CD4-positive, alpha-beta T cell (primary cell): ENCODE data around the gene RXRA. TPM values are rescaled to one million over a fixed set of nuclear protein-coding genes. Genes with fewer than 3 reads are reported as not detected.

Experiments
- ATAC-seq: fragments of 200-7000 bp; cut with Tn5 transposase; one replicate; pipeline ENCODE4 v1.10.0; 2022; ENCODE audit warnings: mild to moderate bottlenecking; ENCODE audit not compliant: poor library complexity
- CTCF ChIA-PET: fragments of 350-600 bp; sonication (Branson Sonifier 250); formaldehyde crosslinking; loops from one replicate; lab custom pipeline; 2021; ENCODE audit warnings: antibody characterized with exemption, inconsistent platforms; lab: Charles Lee
- POLR2A ChIA-PET: fragments of 350-600 bp; sonication (Branson Sonifier 250); formaldehyde crosslinking; loops from one replicate; lab custom pipeline; 2021; ENCODE audit warnings: antibody characterized with exemption, inconsistent platforms; lab: Charles Lee
- DNase-seq, 14 experiments: peaks; one replicate each; pipeline ENCODE4 v3.0.0-alpha.2; 2013 to 2020; ENCODE audit warnings: mixed read lengths in 2 of 14
- H3K27ac ChIP-seq, 2 donors: one replicate each; pipeline versions ENCODE4 v1.5.1 to v1.7.0; 2013; ENCODE audit warnings: low read length in 2 of 2, low read depth in 1 of 2, mild to moderate bottlenecking in 1 of 2
- H3K27me3 ChIP-seq, 2 experiments: 1 replicate in 1 of 2; 2 replicates in 1 of 2; pipeline versions ENCODE4 v1.6.1 to v1.7.0; 2013; ENCODE audit warnings: low read length in 2 of 2, control low read depth in 1 of 2, mild to moderate bottlenecking in 1 of 2, moderate library complexity in 1 of 2; ENCODE audit not compliant: insufficient read depth in 2 of 2, control insufficient read depth in 1 of 2
- H3K36me3 ChIP-seq: one replicate; pipeline ENCODE4 v1.6.1; 2013; ENCODE audit warnings: low read length, control low read depth; ENCODE audit not compliant: insufficient read depth
- H3K4me1 ChIP-seq: one replicate; pipeline ENCODE4 v1.6.1; 2013; ENCODE audit warnings: low read length, control low read depth; ENCODE audit not compliant: insufficient read depth
- H3K4me3 ChIP-seq: one replicate; pipeline ENCODE4 v1.5.1; 2013; ENCODE audit warnings: mild to moderate bottlenecking, low read length, moderate library complexity
- H3K9me3 ChIP-seq, 2 experiments: 1 replicate in 1 of 2; 2 replicates in 1 of 2; pipeline versions ENCODE4 v1.6.1 to v1.7.0; 2013; ENCODE audit warnings: low read length in 2 of 2, mild to moderate bottlenecking in 2 of 2, control low read depth in 1 of 2, moderate library complexity in 1 of 2; ENCODE audit not compliant: control insufficient read depth in 1 of 2, insufficient read depth in 1 of 2
- H3K27ac Mint-ChIP-seq: one replicate; pipeline ENCODE4 v1.8.0; 2020; ENCODE audit warnings: mixed read lengths
- H3K27me3 Mint-ChIP-seq: one replicate; pipeline ENCODE4 v1.8.0; 2021; ENCODE audit warnings: mixed read lengths
- H3K36me3 Mint-ChIP-seq: one replicate; pipeline ENCODE4 v1.8.0; 2021; ENCODE audit warnings: low read depth, mixed read lengths
- H3K4me1 Mint-ChIP-seq: one replicate; pipeline ENCODE4 v1.8.0; 2021; ENCODE audit warnings: low read depth, mixed read lengths
- H3K4me3 Mint-ChIP-seq: one replicate; pipeline ENCODE4 v1.8.0; 2020; ENCODE audit warnings: mild to moderate bottlenecking, mixed read lengths
- H3K9me3 Mint-ChIP-seq: one replicate; pipeline ENCODE4 v1.8.0; 2020; ENCODE audit warnings: mixed read lengths
- CTCF ChIP-seq: fragments of 200-600 bp; IDR thresholded peaks from one replicate; pipeline ENCODE4 v1.8.0; 2022; ENCODE audit warnings: antibody characterized with exemption, mild to moderate bottlenecking
- intact Hi-C, 2 experiments: fragments of 100-400 bp; cut with DNase I in 1 of 2; cut with micrococcal nuclease in 1 of 2; formaldehyde crosslinking; loops; one replicate each; pipeline versions ENCODE4 v1.15.1 to v1.9.0; 2023 to 2025; cut with DNase I, micrococcal nuclease
- total RNA-seq, 174 experiments: library from RNA in 2 of 174; stranded (reverse) in 2 of 174; gene quantifications; one replicate each; pipeline ENCODE4 v1.2.3 and lab custom pipeline; 2021 to 2026

The RXRA gene
- total RNA-seq, 2 experiments from 2014 or later, result 7.3 to 8.4 TPM

- ChIA-PET POLR2A (no interaction called here), CTCF (no interaction called here)
- Histone ChIP-seq H3K9me3 (no peaks in the 10 kb centered on the region), H3K27ac (no peak overlapping the region), H3K36me3 (no peaks in the 10 kb centered on the region), H3K27me3 (no peaks in the 10 kb centered on the region), H3K4me3 (no peak overlapping the region), H3K4me1 (peaks cover 7% of the 10 kb centered on the region)
- DNase-seq (no peak), ATAC-seq (no peak)
- intact Hi-C loops, result no loop called here
- Mint-ChIP-seq H3K36me3 (no peaks in the 10 kb centered on the region), H3K4me3 (no peak overlapping the region), H3K27ac (no peak overlapping the region), H3K4me1 (peaks cover 6% of the 10 kb centered on the region), H3K27me3 (no peaks in the 10 kb centered on the region), H3K9me3 (no peaks in the 10 kb centered on the region)
- no peak for TF ChIP-seq CTCF
Measured at GRCh38 chr9:134336924-134337323, 10.7 kb downstream of the RXRA start.

- Mint-ChIP-seq H3K27ac (no peak overlapping the region), H3K4me3 (no peak overlapping the region)
Measured at GRCh38 chr9:134337469-134337868, 11.2 kb downstream of the RXRA start.

GRCh38 chr9:134338394-134339182 is 12.3 kb downstream of the RXRA start:
- no peaks in the 10 kb centered on the region for H3K9me3 Mint-ChIP-seq
- H3K27ac Mint-ChIP-seq, result no peak overlapping the region
- H3K4me3 ChIP-seq, result no peak overlapping the region
- POLR2A ChIA-PET, result no interaction called here
- H3K4me1 ChIP-seq, result peaks cover 21% of the 10 kb centered on the region
- no peaks in the 10 kb centered on the region for H3K9me3 ChIP-seq
- H3K27me3 Mint-ChIP-seq, result no peaks in the 10 kb centered on the region
- no peak overlapping the region for H3K4me3 Mint-ChIP-seq
- ATAC-seq (no peak), DNase-seq (no peak)
- no peaks in the 10 kb centered on the region for H3K27me3 ChIP-seq
- peaks cover 16% of the 10 kb centered on the region for H3K4me1 Mint-ChIP-seq
- TF ChIP-seq CTCF, result no peak
- CTCF ChIA-PET, result no interaction called here
- H3K36me3 Mint-ChIP-seq, result no peaks in the 10 kb centered on the region
- no peaks in the 10 kb centered on the region for H3K36me3 ChIP-seq
- intact Hi-C loops, result no loop called here
- H3K27ac ChIP-seq, result no peak overlapping the region

More at GRCh38 chr9:134337469-134337868, 11.2 kb downstream of the RXRA start:
- H3K36me3 Mint-ChIP-seq, result no peaks in the 10 kb centered on the region
- CTCF ChIA-PET, result no interaction called here
- Histone ChIP-seq H3K27ac (no peak overlapping the region), H3K9me3 (no peaks in the 10 kb centered on the region), H3K4me3 (no peak overlapping the region), H3K4me1 (peaks cover 12% of the 10 kb centered on the region), H3K27me3 (no peaks in the 10 kb centered on the region), H3K36me3 (no peaks in the 10 kb centered on the region)
- POLR2A ChIA-PET, result no interaction called here
- intact Hi-C loops, result no loop called here
- peaks cover 6% of the 10 kb centered on the region for H3K4me1 Mint-ChIP-seq
- no peak for TF ChIP-seq CTCF
- H3K27me3 Mint-ChIP-seq, result no peaks in the 10 kb centered on the region
- H3K9me3 Mint-ChIP-seq, result no peaks in the 10 kb centered on the region
- DNase-seq (no peak), ATAC-seq (no peak)
